GM12874 (cell line): Measurements from ENCODE around the gene IFIT1B.

Experiments
- TF ChIP-seq, protein P1 (sequence below): IDR thresholded peaks from 2 replicates; pipeline ENCODE4 v1.5.1; 2011; ENCODE audit warnings: low read depth, mild to moderate bottlenecking, control low read depth, low read length, moderate library complexity; ENCODE audit not compliant: insufficient read depth

IFIT1B gene

DNA sequence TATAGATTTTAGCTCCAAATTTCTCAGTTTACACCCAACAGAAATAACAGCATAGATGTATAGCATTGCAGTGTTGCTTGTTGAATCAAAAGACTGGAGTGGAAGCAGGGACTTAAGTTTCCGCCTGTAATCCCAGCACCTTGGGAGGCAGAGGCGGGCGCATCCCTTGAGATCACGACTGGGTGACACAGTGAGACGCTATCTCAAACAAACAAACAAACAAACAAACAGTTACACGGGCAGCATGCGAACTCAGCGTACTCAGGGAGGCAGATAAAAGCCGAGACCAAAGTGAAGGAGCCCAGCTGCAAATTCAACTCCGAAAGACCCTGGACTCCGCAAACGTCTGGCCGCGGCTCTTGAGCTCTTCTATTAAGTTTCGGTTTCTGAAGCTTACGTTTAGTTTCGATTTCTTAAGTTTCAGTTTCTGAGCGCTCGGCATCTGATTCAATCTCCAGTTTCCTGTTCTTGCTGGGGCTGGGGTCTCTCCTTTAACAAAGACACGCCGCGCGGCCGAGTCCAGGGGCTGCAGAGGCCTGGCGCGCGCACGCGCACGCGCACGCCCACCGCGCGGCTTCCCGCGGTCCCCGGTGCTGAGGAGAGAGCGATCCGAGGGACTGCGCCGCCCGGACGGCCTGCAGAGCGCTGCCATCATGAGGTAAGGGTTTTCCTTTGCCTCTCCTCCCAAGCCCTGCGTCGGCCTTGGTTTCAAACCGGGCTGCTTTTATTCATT is 36.5 kb downstream of the IFIT1B start, which contains the start of gene IFIT5:
TSS of gene IFIT5 (plus strand) at position 423 of the 733 bp plus-strand sequence. CDS start at position 654, 231 bp downstream.
- TF ChIP-seq, protein P1, sequence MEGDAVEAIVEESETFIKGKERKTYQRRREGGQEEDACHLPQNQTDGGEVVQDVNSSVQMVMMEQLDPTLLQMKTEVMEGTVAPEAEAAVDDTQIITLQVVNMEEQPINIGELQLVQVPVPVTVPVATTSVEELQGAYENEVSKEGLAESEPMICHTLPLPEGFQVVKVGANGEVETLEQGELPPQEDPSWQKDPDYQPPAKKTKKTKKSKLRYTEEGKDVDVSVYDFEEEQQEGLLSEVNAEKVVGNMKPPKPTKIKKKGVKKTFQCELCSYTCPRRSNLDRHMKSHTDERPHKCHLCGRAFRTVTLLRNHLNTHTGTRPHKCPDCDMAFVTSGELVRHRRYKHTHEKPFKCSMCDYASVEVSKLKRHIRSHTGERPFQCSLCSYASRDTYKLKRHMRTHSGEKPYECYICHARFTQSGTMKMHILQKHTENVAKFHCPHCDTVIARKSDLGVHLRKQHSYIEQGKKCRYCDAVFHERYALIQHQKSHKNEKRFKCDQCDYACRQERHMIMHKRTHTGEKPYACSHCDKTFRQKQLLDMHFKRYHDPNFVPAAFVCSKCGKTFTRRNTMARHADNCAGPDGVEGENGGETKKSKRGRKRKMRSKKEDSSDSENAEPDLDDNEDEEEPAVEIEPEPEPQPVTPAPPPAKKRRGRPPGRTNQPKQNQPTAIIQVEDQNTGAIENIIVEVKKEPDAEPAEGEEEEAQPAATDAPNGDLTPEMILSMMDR, result no peak

DNA sequence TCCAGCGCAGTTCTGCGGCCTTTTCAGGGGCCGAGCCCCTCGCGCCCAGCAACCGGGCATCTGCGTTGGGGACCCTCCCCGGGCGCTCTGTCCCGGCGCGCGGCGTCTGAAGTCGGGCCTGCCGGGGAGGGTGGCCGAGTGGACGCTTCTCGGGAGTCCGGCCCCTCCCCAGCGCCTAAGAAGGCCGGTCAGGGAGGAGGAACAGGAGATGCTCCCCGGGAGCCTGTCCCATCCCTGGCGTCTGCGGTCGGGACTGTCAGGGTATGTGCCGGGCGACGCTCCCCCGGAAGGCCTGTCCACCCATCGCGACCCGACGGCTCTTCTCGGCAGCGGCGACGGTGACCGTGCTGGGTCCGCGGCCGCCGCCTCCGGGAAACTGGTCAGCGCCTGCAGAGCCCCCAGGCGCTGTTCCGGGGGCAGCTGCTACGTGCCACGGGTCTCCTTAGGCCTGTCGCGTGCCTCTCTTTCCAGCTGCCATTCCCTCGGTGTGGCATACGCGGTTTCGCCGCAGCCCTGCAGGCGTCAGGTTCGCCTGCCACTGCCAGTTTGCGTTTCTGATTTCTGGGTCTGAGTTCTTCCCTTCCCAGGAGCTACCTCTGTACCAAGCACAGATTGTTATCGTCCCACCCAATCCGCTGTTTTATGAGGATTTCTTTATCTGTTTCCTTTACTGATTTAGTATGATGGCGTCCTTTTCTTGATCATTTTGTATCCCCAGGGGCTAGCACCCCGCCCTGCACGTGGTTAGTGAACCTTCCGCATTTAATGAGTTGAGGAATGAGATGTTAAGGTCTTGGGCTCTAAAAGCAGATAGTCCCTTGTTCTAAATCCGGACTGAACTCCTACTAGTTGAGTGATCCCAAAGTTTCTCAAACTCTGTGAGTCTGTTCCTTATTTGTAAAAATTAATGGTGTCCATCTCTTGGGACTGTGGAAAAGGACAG is 37.3 kb downstream of the IFIT1B start:
- TF ChIP-seq, protein P1, result no peak

DNA sequence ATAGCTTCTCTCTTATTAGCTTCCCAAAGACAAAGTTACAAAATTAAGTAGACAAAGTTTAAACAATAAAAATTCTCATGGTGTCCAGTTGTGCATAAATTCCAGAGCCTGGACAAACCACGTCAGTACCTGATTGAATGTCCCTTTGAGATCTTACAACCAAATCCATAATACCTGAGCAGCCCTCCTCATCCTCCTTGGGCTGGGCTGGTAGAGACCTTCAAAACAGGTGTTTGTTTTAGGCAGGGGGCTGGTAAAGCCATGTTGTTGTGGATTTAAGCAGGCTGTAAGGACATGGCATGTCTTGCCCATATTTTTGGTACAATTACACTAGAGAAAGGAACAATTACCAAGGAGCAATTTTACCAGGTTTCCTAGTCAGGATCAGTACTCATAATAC is 38.6 kb downstream of the IFIT1B start:
- TF ChIP-seq, protein P1, result no peak

DNA sequence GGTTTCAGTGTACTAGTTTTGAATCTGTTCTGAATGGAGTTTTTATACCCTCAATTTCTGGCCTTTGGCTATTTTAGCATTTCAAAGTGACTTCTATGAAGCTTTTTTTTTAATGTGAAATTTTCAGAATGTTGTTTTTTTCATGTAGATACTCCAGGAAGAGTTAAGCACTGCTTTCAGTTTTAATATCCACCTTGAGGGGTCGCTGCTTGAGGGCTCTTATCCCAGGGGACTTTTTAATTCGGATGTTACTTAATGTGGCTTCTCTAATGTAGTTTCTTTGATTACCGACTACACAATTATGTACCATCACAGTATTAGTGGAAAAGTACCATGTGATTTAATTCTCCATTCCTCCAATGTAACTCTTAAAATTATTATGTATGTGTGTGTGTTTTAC is 41.7 kb downstream of the IFIT1B start:
- TF ChIP-seq, protein P1, result peak; percentile 44; the same call in 1 of the 2 replicates

DNA sequence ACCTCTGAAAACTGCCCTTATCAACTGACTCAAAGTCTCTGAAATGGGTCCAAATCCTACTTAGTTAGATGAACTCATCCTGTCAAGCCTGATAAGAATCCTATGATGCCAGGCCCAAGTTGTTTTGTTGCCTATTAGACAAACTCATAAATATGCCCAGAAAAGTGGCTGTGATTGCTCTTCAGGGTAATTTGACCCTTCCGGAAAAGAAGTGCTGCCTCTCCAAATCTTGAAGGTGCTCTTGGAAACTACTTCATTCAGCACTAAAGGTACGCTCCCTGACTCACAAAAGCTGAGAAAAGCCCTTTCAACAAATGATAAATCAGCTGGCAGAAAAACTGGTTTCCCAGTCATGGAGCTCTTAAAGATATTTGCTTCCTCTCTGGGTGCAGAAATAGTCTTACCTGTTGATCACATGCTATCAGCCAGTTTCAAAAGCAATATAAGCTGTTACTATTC is 43.2 kb downstream of the IFIT1B start:
- TF ChIP-seq, protein P1, result no peak

DNA sequence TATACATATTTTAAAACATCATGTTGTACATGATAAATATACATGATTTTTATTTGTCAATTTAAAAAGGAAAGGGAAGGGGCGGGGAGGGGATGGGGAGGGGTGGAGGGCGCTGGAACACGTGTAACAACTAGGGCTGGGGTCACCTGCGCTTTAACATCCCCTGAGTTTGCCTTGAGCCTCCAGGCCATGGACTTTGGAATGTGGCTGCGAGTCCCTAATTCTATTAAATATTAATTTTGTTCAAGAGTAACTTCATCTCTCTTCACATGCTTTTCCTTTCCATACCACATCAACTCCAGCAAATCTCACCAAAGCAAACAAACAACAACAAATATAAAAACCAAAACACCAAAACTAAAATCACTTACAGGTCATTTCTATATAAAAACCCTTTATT is 47.1 kb downstream of the IFIT1B start:
- TF ChIP-seq, protein P1, result no peak

DNA sequence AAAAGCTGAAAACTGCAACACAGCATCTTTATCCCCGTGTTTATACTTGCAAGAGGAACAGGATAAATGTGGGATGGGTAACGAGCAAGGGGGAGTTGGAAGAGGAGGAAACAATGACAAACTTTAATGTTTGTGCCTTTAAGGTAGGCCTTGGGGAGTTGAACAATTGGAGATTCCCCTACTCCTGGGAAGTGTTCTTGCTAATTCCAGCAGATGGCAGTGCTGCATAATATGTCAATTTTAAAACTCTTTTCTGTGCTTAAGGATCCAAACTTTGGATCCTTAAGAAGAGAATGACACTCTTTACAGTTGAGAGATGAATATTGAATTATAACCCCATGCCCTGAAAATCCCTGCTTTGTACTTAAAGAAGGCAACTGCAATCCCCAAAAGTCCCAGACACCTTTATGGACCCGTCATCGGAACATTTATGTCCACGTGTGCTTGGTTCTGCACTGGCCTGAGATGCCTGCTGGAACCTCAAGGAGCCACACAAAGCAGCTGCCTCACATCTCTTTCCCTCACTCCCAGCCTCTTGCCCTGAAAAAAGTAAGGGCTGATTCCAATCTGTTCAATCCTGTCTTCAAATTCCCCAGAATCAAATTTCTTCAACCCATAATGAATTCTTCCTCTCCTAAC is 48.5 kb downstream of the IFIT1B start:
- TF ChIP-seq, protein P1, result peak; percentile 67
